Posterior cingulate gyrus (tissue), 11 donors: ENCODE data around the gene SHMT2.
A peak's percentile ranks its signal among the peaks of the same experiment; 100 is the strongest.

Experiments used
- DNase-seq, 10 donors: peaks; one replicate each; pipeline versions ENCODE4 v3.0.0 to v3.0.0-alpha.2; 2020 to 2021; ENCODE audit warnings: mixed read lengths in 3 of 10
- intact Hi-C: fragments of 100-400 bp; cut with DNase I; formaldehyde crosslinking; loops from one replicate; pipeline ENCODE4 v1.15.1; 2023

Gene SHMT2

DNA sequence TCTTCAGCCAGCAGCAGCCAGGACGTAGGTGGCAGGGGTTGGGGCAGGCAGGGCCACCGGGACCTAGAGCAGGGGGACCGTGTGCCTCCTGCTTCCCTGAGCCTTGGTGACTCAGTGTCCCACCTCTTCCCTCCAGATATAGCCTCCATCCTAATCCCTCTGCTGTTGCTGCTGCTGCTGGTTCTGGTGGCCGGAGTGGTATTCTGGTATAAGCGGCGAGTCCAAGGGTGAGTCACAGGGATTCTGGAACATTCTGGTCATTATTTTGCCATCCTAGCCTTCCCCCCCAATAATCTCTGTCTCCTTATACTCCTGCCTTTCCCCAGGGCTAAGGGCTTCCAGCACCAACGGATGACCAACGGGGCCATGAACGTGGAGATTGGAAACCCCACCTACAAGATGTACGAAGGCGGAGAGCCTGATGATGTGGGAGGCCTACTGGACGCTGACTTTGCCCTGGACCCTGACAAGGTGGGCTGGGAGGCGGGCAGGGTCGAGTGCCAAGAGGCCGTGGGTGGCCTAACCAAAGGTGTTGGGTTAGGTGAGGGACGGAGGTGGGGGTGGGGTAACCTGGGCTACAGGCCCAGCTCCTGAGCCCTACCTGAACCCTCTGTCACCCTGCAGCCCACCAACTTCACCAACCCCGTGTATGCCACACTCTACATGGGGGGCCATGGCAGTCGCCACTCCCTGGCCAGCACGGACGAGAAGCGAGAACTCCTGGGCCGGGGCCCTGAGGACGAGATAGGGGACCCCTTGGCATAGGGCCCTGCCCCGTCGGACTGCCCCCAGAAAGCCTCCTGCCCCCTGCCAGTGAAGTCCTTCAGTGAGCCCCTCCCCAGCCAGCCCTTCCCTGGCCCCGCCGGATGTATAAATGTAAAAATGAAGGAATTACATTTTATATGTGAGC is 17.5 kb upstream of the SHMT2 start:
- no peak for DNase-seq
- intact Hi-C loops: no loop called here

- DNase-seq: no peak
- intact Hi-C loops: loop anchor here (1.0 kb wide), 2 partner anchors 27 to 31 kb away; no protein-coding TSS in a partner anchor
Observed at GRCh38 chr12:57212701-57213057, 16.8 kb upstream of the SHMT2 start.

GRCh38 chr12:57213058-57213715 is 16.3 kb upstream of the SHMT2 start:
- intact Hi-C loops: loop anchor here (1.0 kb wide), 2 partner anchors 26 to 30 kb away; no protein-coding TSS in a partner anchor
- peak; percentile 84 to 98 (median 89) for DNase-seq

GRCh38 chr12:57213763-57214397 is 15.6 kb upstream of the SHMT2 start:
- DNase-seq: no peak
- intact Hi-C loops: loop anchor here (1.0 kb wide), 2 partner anchors 25 to 29 kb away; no protein-coding TSS in a partner anchor

DNA sequence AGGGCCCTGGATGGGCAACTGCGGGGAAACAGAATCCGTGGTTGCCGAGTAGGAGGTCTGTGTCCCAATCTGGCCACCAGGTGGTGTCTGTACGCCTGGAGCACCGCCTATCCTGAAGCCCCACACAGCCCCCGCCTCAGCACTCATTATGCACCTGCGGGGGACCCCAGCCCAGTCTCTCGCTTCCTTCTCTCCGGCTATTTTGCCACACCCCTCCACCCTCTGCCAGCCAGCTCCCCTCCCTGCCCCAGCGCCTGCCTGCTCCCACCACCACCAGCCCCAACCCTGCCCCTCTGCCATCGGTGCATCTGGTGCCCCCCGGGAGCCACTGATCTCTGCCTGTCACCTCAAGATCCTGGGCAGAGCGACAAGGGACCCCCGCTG is 15.1 kb upstream of the SHMT2 start:
- DNase-seq: peak in 8 of 10 donors; percentile 49 to 93 (median 62)
- intact Hi-C loops: no loop called here

DNA sequence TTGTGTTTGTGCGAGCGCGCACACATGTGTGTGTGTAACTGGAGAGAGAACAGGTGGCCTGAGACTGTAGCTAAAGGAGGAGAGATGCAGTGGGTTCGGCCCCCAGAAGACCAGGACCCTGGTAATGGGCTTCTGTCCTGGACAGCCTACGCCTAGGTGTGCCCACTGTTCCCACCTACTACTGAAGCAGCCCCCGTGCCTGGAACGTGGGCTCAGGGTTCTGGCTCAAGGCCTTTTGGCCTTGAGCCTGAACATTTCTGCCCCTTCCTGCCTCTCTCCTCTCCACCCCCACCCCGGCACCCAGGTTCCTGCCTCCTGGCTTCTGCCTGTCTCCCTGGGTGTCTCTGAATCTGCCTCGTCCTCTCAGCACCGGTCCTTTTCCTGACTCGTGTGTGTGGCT is 14.4 kb upstream of the SHMT2 start:
- no peak for DNase-seq
- intact Hi-C loops: no loop called here

- DNase-seq: no peak
- intact Hi-C loops: no loop called here
Observed at GRCh38 chr12:57215668-57216013, 13.9 kb upstream of the SHMT2 start.

DNA sequence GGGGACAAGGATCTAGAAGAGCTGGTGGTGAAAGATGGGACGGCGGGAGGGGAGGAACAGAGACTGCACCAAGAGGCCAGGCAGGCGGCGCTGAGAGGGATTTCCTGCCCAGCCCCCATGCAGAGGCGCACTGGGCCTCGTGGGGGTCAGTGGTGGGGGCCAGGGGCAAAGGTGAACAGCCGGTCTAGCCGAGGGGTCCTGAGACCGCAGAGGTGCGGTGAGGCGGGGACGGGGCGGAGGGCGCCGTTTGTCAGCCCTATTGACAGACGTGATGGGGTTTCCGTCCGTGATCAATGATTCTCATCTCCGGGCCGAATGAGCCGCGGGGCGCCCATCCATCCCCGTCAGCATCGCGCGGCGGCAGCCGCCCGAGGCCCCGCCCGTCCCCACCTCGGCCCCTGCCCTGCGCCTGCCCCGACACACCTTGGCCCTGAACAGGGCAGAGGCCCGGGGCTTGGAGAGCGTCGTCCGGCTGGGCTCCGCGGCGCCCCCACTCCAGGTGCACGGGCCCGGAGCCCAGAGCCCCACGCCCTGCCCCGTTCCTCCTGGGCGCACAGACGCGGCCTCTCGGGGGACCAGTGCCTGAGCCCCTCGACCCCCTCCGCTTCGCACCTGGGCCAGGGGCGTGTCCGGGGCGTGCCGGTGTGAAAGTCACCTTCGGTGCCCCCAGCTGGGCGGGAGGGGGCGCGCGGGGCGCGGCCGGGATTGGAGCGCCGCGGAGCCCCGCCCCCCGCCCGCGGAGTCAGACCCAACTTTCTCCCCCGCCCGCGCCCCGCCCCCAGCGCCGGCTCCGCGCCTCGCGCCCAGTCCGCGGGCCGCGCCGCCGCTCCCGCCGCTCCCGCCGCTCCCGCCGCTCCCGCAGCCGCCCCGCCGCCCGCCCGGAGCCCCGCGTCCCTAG is 13.2 kb upstream of the SHMT2 start, which contains the start of gene NXPH4:
TSS of gene NXPH4 (plus strand) at position 781 of the 898 bp plus-strand sequence. CDS start 176 bp downstream, outside the sequence.
- intact Hi-C loops: no loop called here
- no peak for DNase-seq

- DNase-seq: no peak
- intact Hi-C loops: no loop called here
Observed at GRCh38 chr12:57216921-57217879, 12.3 kb upstream of the SHMT2 start.

- no peak for DNase-seq
- intact Hi-C loops: no loop called here
Observed at GRCh38 chr12:57218030-57218853, 11.3 kb upstream of the SHMT2 start.

DNA sequence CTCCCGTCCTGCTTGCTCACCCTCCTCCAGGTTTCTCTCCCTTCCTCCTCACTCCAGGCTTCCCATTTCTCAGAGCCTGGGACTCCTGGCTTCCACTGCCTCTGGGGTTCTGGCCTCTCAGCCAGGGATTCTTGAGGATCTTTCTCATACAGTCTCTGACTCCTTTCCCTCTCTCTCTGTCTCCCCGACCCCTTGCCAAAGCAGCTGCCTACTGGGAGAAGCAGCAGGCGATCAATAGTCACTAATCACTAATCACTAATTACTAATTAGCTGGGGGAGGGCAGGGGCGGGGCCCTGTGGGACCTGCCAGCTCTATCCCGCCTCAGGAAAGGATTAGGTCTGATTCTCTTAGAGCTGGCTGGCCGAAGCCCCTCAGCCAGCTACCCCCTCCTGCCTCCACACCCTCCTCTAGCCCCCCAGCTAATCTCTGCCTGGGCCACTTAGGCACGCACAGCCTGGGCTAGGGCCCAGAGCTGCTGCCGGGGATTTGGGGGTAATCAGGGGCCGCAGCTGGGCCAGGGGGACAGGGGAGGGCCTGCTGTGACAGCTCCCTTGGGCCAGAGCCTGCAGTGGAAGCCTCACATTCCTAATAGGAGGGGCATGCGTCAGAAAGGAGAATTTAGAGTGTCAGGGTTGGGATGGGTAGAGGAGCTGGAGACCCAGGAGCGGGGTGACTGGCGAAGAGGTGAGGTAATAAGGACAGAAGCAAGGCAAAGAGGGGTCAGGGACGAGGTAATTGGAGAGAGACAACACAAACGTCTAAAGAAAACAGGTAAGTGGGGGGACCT is 10.1 kb upstream of the SHMT2 start:
- DNase-seq: no peak
- intact Hi-C loops: no loop called here

GRCh38 chr12:57219993-57220754 is 9.3 kb upstream of the SHMT2 start:
- intact Hi-C loops: no loop called here
- DNase-seq: no peak

- DNase-seq: no peak
- intact Hi-C loops: no loop called here
Observed at GRCh38 chr12:57220770-57221168, 8.7 kb upstream of the SHMT2 start.

GRCh38 chr12:57221169-57221917 is 8.2 kb upstream of the SHMT2 start:
- DNase-seq: no peak
- intact Hi-C loops: no loop called here

- no peak for DNase-seq
- intact Hi-C loops: no loop called here
Observed at GRCh38 chr12:57222286-57223190, 7.0 kb upstream of the SHMT2 start.
